Femur (tissue), 1 donor: ENCODE measurements around the gene INPP5J.
"Not testable (repeated sequence)": the region's sequence is repeated elsewhere in the genome, so short reads cannot be mapped to it uniquely, and the experiment has no call there.

Experiments used
- DNase-seq: peaks from one replicate; pipeline ENCODE4 v3.0.0-alpha.2; 2017

INPP5J gene

GRCh38 chr22:31151872-31152271 lies 29.1 kb downstream of the INPP5J start:
- no peak for DNase-seq

- no peak for DNase-seq
Observed at GRCh38 chr22:31153357-31153756, 30.6 kb downstream of the INPP5J start.

GRCh38 chr22:31154975-31155374 lies 32.2 kb downstream of the INPP5J start:
- no peak for DNase-seq

GRCh38 chr22:31155422-31155821 lies 32.7 kb downstream of the INPP5J start:
- no peak for DNase-seq

GRCh38 chr22:31160328-31160978 lies 37.7 kb downstream of the INPP5J start:
- DNase-seq = peak; percentile 47

GRCh38 chr22:31161386-31161785 lies 38.6 kb downstream of the INPP5J start:
- DNase-seq = no peak

GRCh38 chr22:31162015-31162765 lies 39.4 kb downstream of the INPP5J start:
- no peak for DNase-seq

- DNase-seq = no peak
Observed at GRCh38 chr22:31170971-31171370, 48.2 kb downstream of the INPP5J start.

- not testable (repeated sequence) for DNase-seq
Observed at GRCh38 chr22:31171734-31172133, 49.0 kb downstream of the INPP5J start.

- no peak for DNase-seq
Observed at GRCh38 chr22:31173386-31174145, 50.8 kb downstream of the INPP5J start.

- no peak for DNase-seq
Observed at GRCh38 chr22:31176923-31177322, 54.2 kb downstream of the INPP5J start.

- DNase-seq = no peak
Observed at GRCh38 chr22:31177420-31178162, 54.8 kb downstream of the INPP5J start.

GRCh38 chr22:31178859-31179258 lies 56.1 kb downstream of the INPP5J start:
- no peak for DNase-seq

- no peak for DNase-seq
Observed at GRCh38 chr22:31179345-31179744, 56.6 kb downstream of the INPP5J start.

GRCh38 chr22:31184015-31184414 lies 61.2 kb downstream of the INPP5J start:
- no peak for DNase-seq
